Measurements from ENCODE around the gene WNT9B. TPM values are rescaled to one million over a fixed set of nuclear protein-coding genes. Genes with fewer than 3 reads are reported as not detected.

The WNT9B gene
- total and polyA plus RNA-seq, 9 of the 15 experiments (the other 6 are each of a cell fraction or from before 2014, with no cell fraction given) = not detected

DNA sequence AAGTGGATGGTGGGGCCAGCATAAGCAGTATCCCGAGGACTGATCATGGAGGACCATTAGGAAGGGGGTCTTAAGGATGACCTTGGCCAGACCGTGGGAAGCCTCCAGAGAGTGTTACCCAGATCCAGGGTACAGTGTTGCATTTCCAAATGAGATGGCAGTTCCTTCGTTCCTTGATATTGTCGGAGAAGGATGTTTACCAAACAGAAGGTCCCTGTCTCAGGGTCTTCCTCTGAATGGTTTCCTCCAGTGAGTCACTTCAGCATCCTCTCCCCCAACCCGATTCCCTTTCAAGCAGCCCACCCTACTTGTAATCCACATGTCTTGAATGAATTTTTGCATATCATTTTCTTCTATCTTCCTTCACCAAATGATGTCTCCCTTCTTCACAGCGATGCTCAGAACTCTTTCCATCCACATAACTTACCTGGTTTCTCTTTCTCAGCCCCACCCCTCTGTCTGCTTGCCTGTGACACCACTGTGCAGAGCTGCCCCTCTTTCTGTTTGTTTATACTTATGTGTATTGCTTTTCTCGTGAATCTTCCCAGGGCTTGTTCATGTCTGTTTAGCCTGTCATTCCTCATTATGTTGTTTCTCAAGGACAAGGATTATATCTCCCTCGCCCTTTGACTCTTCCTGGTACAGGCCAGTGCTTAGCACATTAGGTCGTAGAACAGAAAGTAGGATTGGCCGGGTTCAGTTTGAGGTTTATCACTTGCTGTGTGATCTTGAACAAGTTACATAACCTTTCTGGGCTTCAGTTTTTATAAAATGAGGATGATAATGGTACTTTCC, 77.3 kb downstream of the WNT9B start:
- DNase-seq (ENCODE audit: extremely low read depth in 1 of 4, low spot score in 3 of 4) (no peak), FAIRE-seq (peak; percentile 48), ATAC-seq (no peak)
- ChIA-PET POLR2A (no interaction called here), CTCF (ENCODE audit: low intra/inter-chr PET ratio) (no interaction called here)
- intact Hi-C loops (cut with micrococcal nuclease) (no loop called here), in situ Hi-C loops (cut with MboI) (no loop called here)
- peaks cover 0 to 11% of the 10 kb centered on the region in 2 experiments; a peak in 3 of 5 replicates for H3K4me1 ChIP-seq (replicated peaks in 1 of 2; ENCODE audit: control insufficient read depth in 2 of 2, insufficient read depth in 2 of 2, low read length in 2 of 2)
- no peak overlapping the region for H2AFZ ChIP-seq (ENCODE audit: low read depth, low read length)
- BruUV-seq (replicated peaks) = no TSS peak
- H3K27ac ChIP-seq (ENCODE audit: extremely low read depth, low read depth, low read length) = no peak overlapping the region
- no peak overlapping the region for H3K4me2 ChIP-seq (ENCODE audit: insufficient read depth, low read length)
- H3K79me2 ChIP-seq (ENCODE audit: control insufficient read depth, insufficient read depth, low read length) = peaks cover 59% of the 10 kb centered on the region
- TF ChIP-seq, protein P1, sequence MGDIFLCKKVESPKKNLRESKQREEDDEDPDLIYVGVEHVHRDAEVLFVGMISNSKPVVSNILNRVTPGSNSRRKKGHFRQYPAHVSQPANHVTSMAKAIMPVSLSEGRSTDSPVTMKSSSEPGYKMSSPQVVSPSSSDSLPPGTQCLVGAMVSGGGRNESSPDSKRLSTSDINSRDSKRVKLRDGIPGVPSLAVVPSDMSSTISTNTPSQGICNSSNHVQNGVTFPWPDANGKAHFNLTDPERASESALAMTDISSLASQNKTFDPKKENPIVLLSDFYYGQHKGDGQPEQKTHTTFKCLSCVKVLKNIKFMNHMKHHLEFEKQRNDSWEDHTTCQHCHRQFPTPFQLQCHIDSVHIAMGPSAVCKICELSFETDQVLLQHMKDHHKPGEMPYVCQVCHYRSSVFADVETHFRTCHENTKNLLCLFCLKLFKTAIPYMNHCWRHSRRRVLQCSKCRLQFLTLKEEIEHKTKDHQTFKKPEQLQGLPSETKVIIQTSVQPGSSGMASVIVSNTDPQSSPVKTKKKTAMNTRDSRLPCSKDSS (IDR thresholded peaks at IDR 0.05; ENCODE audit: low read depth, partially characterized antibody) = no peak
- TF ChIP-seq HMG20B (CRISPR knock-in tag; IDR thresholded peaks at IDR 0.05) = no peak
- peak; percentile 63 for TF ChIP-seq RBM25 (IDR thresholded peaks at IDR 0.05; ENCODE audit: low read depth, low read length, severe bottlenecking)
- TF ChIP-seq PBX2 (CRISPR knock-in tag; IDR thresholded peaks at IDR 0.05; ENCODE audit: low read depth) = no peak
- TF ChIP-seq PBX2 (tag; conservative IDR thresholded peaks at IDR 0.05; ENCODE audit: low read depth) = no peak
- TF ChIP-seq BCOR (IDR thresholded peaks at IDR 0.05) = 0 out of 2 replicates have a peak, but pooled peaks have one; percentile 25
- H3K9me1 ChIP-seq (ENCODE audit: control insufficient read depth, insufficient read depth, low read length) = peaks cover 6% of the 10 kb centered on the region
- no peaks in the 10 kb centered on the region for H3K9me3 ChIP-seq (replicated peaks; ENCODE audit: control insufficient read depth, insufficient read depth, low read depth, low read length)
- no peak overlapping the region for H3K9ac ChIP-seq (ENCODE audit: insufficient read depth in 1 of 2, low read depth in 2 of 2, low read length in 2 of 2)
- no peak overlapping the region for H3K4me3 ChIP-seq
- H3K27me3 ChIP-seq (ENCODE audit: control insufficient read depth in 2 of 2, insufficient read depth in 2 of 2, low read length in 2 of 2) = no peaks in the 10 kb centered on the region
- peaks cover 19% of the 10 kb centered on the region for H4K20me1 ChIP-seq (replicated peaks; ENCODE audit: control insufficient read depth, insufficient read depth, low read length)
- 81% methylated on average over 10 of the region's 10 CpGs for WGBS (ENCODE audit: insufficient coverage, low coverage, missing lambda C conversion rate)
- peaks cover 69% of the 10 kb centered on the region for H3K36me3 ChIP-seq (ENCODE audit: control insufficient read depth, insufficient read depth, low read length)

Measured in K562 (cell line).